ENCODE data around the gene TAOK2. TPM values are rescaled to one million over a fixed set of nuclear protein-coding genes. Genes with fewer than 3 reads are reported as not detected.

TAOK2 gene
- total and polyA plus RNA-seq, 2 of the 13 experiments (the other 11 are each of a cell fraction or from before 2014, with no cell fraction given), result 17.4 to 43.2 TPM

DNA sequence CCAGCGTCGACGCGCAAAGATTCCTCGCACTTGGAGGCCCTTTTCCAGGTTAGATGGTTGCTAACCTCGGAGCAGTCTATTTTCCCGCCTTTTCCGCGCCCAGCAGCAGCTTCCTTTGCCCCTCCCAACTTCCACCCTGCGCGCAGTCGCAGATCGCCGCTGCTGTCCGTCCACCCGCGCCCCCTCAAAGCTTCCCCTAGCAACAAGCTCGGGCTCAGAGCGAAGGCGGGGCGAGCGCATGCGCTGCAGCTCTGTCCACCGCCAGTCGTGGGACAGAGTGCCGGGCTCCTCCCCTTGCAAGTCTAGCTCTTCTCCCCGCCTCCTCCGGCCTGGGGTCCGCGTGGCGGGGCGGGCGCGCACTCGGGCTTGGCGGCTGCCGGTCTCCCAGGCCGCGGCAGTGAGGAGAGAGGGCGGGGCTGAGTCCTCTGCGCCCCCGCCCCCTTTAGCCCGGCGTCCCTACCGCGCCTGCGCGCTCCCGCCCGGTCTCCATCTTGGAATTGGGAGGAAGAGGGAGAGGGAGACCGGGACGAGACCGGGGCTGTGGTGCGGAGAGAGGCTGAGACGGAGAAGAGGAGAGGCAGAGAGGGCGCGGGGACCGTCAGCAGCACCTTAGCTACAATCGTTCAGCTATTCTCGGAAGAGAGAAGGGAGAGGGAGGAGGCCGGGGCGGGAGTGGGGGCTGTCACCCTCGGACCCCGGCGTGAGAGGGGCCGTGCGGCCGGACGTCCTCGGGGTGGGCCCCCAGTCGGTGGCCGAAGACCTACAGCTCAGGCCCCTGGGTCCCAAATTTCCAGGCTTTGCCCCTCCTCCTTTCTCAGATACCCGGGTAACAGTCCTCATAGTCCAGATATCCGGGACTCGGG, at the start of gene TAOK2 (continued):
- TF ChIP-seq, protein P1, sequence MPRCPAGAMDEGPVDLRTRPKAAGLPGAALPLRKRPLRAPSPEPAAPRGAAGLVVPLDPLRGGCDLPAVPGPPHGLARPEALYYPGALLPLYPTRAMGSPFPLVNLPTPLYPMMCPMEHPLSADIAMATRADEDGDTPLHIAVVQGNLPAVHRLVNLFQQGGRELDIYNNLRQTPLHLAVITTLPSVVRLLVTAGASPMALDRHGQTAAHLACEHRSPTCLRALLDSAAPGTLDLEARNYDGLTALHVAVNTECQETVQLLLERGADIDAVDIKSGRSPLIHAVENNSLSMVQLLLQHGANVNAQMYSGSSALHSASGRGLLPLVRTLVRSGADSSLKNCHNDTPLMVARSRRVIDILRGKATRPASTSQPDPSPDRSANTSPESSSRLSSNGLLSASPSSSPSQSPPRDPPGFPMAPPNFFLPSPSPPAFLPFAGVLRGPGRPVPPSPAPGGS (CRISPR knock-in tag; IDR thresholded peaks at IDR 0.05), result peak; percentile 96
- TF ChIP-seq, protein P2, sequence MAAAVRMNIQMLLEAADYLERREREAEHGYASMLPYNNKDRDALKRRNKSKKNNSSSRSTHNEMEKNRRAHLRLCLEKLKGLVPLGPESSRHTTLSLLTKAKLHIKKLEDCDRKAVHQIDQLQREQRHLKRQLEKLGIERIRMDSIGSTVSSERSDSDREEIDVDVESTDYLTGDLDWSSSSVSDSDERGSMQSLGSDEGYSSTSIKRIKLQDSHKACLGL (CRISPR knock-in tag; IDR thresholded peaks at IDR 0.05), result peak; percentile 82
- TF ChIP-seq TSC22D2 (CRISPR knock-in tag; IDR thresholded peaks at IDR 0.05; ENCODE audit: borderline replicate concordance) (peak; percentile 26; the same call in 1 of the 2 replicates), ZFP37 (CRISPR knock-in tag; IDR thresholded peaks at IDR 0.05; ENCODE audit: borderline replicate concordance) (peak; percentile 96; the same call in 1 of the 2 replicates), CHD2 (IDR thresholded peaks at IDR 0.05; ENCODE audit: low read depth, low read length) (0 out of 2 replicates have a peak, but pooled peaks have one; percentile 6), ARHGAP35 (CRISPR knock-in tag; IDR thresholded peaks at IDR 0.05; ENCODE audit: borderline replicate concordance) (peak; percentile 45), REPIN1 (CRISPR knock-in tag; IDR thresholded peaks at IDR 0.05; ENCODE audit: borderline replicate concordance, low read depth) (peak; percentile 98), ZNF563 (CRISPR knock-in tag; IDR thresholded peaks at IDR 0.05) (peak; percentile 85; the same call in 1 of the 2 replicates), ZNF350 (CRISPR knock-in tag; IDR thresholded peaks at IDR 0.05; ENCODE audit: borderline replicate concordance, low read depth) (no peak; the same call in none of the 2 replicates), ZNF660 (CRISPR knock-in tag; IDR thresholded peaks at IDR 0.05; ENCODE audit: borderline replicate concordance, low read depth) (no peak), ZNF557 (CRISPR knock-in tag; IDR thresholded peaks at IDR 0.05) (peak; percentile 97), SOX13 (IDR thresholded peaks at IDR 0.05) (no peak), SOX13 (CRISPR knock-in tag; conservative IDR thresholded peaks at IDR 0.05 in 1 of 2, IDR thresholded peaks at IDR 0.05 in 1 of 2) (peak in 1 of 2 experiments; percentile 41; a peak in 1 of 4 replicates), MZF1 (CRISPR knock-in tag; IDR thresholded peaks at IDR 0.05; ENCODE audit: borderline replicate concordance) (0 out of 2 replicates have a peak, but pooled peaks have one; percentile 8), MXD4 (CRISPR knock-in tag; IDR thresholded peaks at IDR 0.05) (peak; percentile 90), HOXA9 (CRISPR knock-in tag; IDR thresholded peaks at IDR 0.05; ENCODE audit: borderline replicate concordance) (peak; percentile 88; the same call in 1 of the 2 replicates), ZNF878 (CRISPR knock-in tag; IDR thresholded peaks at IDR 0.05) (peak; percentile 96), EEA1 (CRISPR knock-in tag; IDR thresholded peaks at IDR 0.05; ENCODE audit: borderline replicate concordance) (no peak; the same call in 1 of the 2 replicates), SUZ12 (IDR thresholded peaks at IDR 0.05; ENCODE audit: low read depth, low read length) (no peak)
- TF ChIP-seq, protein P3, sequence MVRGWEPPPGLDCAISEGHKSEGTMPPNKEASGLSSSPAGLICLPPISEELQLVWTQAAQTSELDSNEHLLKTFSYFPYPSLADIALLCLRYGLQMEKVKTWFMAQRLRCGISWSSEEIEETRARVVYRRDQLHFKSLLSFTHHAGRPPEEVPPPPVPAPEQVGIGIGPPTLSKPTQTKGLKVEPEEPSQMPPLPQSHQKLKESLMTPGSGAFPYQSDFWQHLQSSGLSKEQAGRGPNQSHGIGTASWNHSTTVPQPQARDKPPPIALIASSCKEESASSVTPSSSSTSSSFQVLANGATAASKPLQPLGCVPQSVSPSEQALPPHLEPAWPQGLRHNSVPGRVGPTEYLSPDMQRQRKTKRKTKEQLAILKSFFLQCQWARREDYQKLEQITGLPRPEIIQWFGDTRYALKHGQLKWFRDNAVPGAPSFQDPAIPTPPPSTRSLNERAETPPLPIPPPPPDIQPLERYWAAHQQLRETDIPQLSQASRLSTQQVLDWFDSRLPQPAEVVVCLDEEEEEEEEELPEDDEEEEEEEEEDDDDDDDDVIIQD (CRISPR knock-in tag; IDR thresholded peaks at IDR 0.05; ENCODE audit: low read depth), result 0 out of 2 replicates have a peak, but pooled peaks have one; percentile 17
- TF ChIP-seq, protein P4, sequence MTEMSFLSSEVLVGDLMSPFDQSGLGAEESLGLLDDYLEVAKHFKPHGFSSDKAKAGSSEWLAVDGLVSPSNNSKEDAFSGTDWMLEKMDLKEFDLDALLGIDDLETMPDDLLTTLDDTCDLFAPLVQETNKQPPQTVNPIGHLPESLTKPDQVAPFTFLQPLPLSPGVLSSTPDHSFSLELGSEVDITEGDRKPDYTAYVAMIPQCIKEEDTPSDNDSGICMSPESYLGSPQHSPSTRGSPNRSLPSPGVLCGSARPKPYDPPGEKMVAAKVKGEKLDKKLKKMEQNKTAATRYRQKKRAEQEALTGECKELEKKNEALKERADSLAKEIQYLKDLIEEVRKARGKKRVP (CRISPR knock-in tag; IDR thresholded peaks at IDR 0.05), result 0 out of 4 replicates have a peak, but pooled peaks of 1 of the 2 experiments have one; percentile 54
- TF ChIP-seq, protein P5, sequence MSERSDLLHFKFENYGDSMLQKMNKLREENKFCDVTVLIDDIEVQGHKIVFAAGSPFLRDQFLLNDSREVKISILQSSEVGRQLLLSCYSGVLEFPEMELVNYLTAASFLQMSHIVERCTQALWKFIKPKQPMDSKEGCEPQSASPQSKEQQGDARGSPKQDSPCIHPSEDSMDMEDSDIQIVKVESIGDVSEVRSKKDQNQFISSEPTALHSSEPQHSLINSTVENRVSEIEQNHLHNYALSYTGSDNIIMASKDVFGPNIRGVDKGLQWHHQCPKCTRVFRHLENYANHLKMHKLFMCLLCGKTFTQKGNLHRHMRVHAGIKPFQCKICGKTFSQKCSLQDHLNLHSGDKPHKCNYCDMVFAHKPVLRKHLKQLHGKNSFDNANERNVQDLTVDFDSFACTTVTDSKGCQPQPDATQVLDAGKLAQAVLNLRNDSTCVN (CRISPR knock-in tag; IDR thresholded peaks at IDR 0.05; ENCODE audit: borderline replicate concordance), result peak; percentile 17; the same call in 1 of the 2 replicates

All from HepG2 (cell line).